NAMALWA (cell line): Measurements from ENCODE around the gene SNTB2.

Source experiments
- DNase-seq: peaks from one replicate; pipeline ENCODE4 v3.0.0-alpha.2; 2015; ENCODE audit warnings: low spot score

SNTB2 gene

GRCh38 chr16:69345923-69346322, 159.0 kb downstream of the SNTB2 start:
- DNase-seq, result no peak

- no peak for DNase-seq
These were observed 159.7 kb downstream of the SNTB2 start for GRCh38 chr16:69346683-69347082.

GRCh38 chr16:69348222-69348621, 161.3 kb downstream of the SNTB2 start:
- no peak for DNase-seq

GRCh38 chr16:69349536-69349935, 162.6 kb downstream of the SNTB2 start:
- no peak for DNase-seq

GRCh38 chr16:69350536-69351133, 163.7 kb downstream of the SNTB2 start:
- DNase-seq, result no peak

- DNase-seq, result no peak
These were observed 164.5 kb downstream of the SNTB2 start, which contains the start of gene TMED6 for GRCh38 chr16:69351309-69352027. Gene TMED6, minus strand, starts transcription at chr16:69351786. Its CDS starts 33 bp downstream, at chr16:69351753.
